ENCODE measurements around the gene TRAFD1. TPM values are rescaled to one million over a fixed set of nuclear protein-coding genes. Genes with fewer than 3 reads are reported as not detected.
"Not testable (repeated sequence)": the region's sequence is repeated elsewhere in the genome, so short reads cannot be mapped to it uniquely, and the experiment has no call there.

The TRAFD1 gene
- total RNA-seq, 1 experiment from 2014 or later, result 23.4 TPM

- H3K36me3 Mint-ChIP-seq (ENCODE audit: insufficient read depth, unreplicated experiment), result peaks cover 35% of the 10 kb centered on the region
- CTCF ChIA-PET, result interaction anchor here (0.6 to 2.4 kb wide), 8 partner anchors 11 to 280 kb away, joined by 3 to 7 read pairs (median 3); partner anchors contain the start of gene TRAFD1
- H3K4me3 Mint-ChIP-seq (ENCODE audit: unreplicated experiment), result peak overlapping the region; percentile 93
- H3K4me1 Mint-ChIP-seq (ENCODE audit: insufficient read depth, unreplicated experiment), result peaks cover 25% of the 10 kb centered on the region
- peak overlapping the region; percentile 90 for H3K27ac Mint-ChIP-seq (ENCODE audit: low read depth, unreplicated experiment)
- no peak for TF ChIP-seq CTCF (IDR thresholded peaks at IDR 0.05; ENCODE audit: unreplicated experiment)
- DNase-seq (ENCODE audit: unreplicated experiment), result peak; percentile 35
- POLR2A ChIA-PET, result interaction anchor here (0.6 to 13.8 kb wide), 21 partner anchors 8 to 1054 kb away, joined by 3 to 530 read pairs (median 3); partner anchors contain the start of genes ERP29, MAPKAPK5, TMEM116 and TRAFD1
- H3K27me3 Mint-ChIP-seq (ENCODE audit: insufficient read depth, unreplicated experiment), result no peaks in the 10 kb centered on the region
- no peaks in the 10 kb centered on the region for H3K9me3 Mint-ChIP-seq (ENCODE audit: unreplicated experiment)
- BruUV-seq (replicated peaks), result TSS peak; percentile 33
- intact Hi-C loops (cut with micrococcal nuclease), result no loop called here
These were observed 17.8 kb upstream of the TRAFD1 start for GRCh38 chr12:112107306-112108201.

- intact Hi-C loops (cut with micrococcal nuclease), result no loop called here
- DNase-seq (ENCODE audit: unreplicated experiment), result peak; percentile 88
- CTCF ChIA-PET, result interaction anchor here (0.9 to 2.4 kb wide), 6 partner anchors 12 to 147 kb away, joined by 3 to 7 read pairs (median 3); partner anchors contain the start of gene TRAFD1
- peak within 1 kb of the TSS; percentile 93 for H3K4me3 Mint-ChIP-seq (ENCODE audit: unreplicated experiment)
- no TSS peak for BruUV-seq (replicated peaks)
- no peaks in the 10 kb centered on the region for H3K9me3 Mint-ChIP-seq (ENCODE audit: unreplicated experiment)
- POLR2A ChIA-PET, result interaction anchor here (0.6 to 13.8 kb wide), 21 partner anchors 8 to 805 kb away, joined by 3 to 530 read pairs (median 3); partner anchors contain the start of genes ERP29, MAPKAPK5, PTPN11 and TMEM116
- H3K36me3 Mint-ChIP-seq (ENCODE audit: insufficient read depth, unreplicated experiment), result peaks cover 26% of the 10 kb centered on the region
- no peak for TF ChIP-seq CTCF (IDR thresholded peaks at IDR 0.05; ENCODE audit: unreplicated experiment)
- peak within 1 kb of the TSS; percentile 90 for H3K27ac Mint-ChIP-seq (ENCODE audit: low read depth, unreplicated experiment)
- no peaks in the 10 kb centered on the region for H3K27me3 Mint-ChIP-seq (ENCODE audit: insufficient read depth, unreplicated experiment)
- peaks cover 25% of the 10 kb centered on the region for H3K4me1 Mint-ChIP-seq (ENCODE audit: insufficient read depth, unreplicated experiment)
These were observed 16.9 kb upstream of the TRAFD1 start, which contains the start of gene NAA25 for GRCh38 chr12:112108202-112109079. Gene NAA25 (minus strand): TSS chr12:112108783. CDS start chr12:112108773, 10 bp downstream.

GRCh38 chr12:112110787-112111662 lies 14.3 kb upstream of the TRAFD1 start:
- BruUV-seq (replicated peaks); H3K4me3 Mint-ChIP-seq (ENCODE audit: unreplicated experiment); DNase-seq (ENCODE audit: unreplicated experiment); intact Hi-C loops (cut with micrococcal nuclease); H3K27me3 Mint-ChIP-seq (ENCODE audit: insufficient read depth, unreplicated experiment); H3K27ac Mint-ChIP-seq (ENCODE audit: low read depth, unreplicated experiment); H3K9me3 Mint-ChIP-seq (ENCODE audit: unreplicated experiment): not testable (repeated sequence)
- ChIA-PET POLR2A (interaction anchor here (0.8 to 13.8 kb wide), 3 partner anchors 15 to 41 kb away, joined by 3 to 530 read pairs (median 4); partner anchors contain the start of gene TRAFD1), CTCF (interaction anchor here (0.6 to 6.0 kb wide), 6 partner anchors 14 to 276 kb away, joined by 3 to 95 read pairs (median 4); partner anchors contain the start of gene TRAFD1)
- Mint-ChIP-seq H3K4me1 (ENCODE audit: insufficient read depth, unreplicated experiment) (peaks cover 16% of the 10 kb centered on the region), H3K36me3 (ENCODE audit: insufficient read depth, unreplicated experiment) (peaks cover 11% of the 10 kb centered on the region)
